Fibroblast of lung (primary cell): ENCODE data around the gene ITCH. TPM values are rescaled to one million over a fixed set of nuclear protein-coding genes. Genes with fewer than 3 reads are reported as not detected.
"Not testable (repeated sequence)": the region's sequence is repeated elsewhere in the genome, so short reads cannot be mapped to it uniquely, and the experiment has no call there.

Experiments
- DNase-seq, 2 donors: peaks; one replicate each; pipeline versions ENCODE4 v3.0.0 to v3.0.0-alpha.2; 2010; ENCODE audit warnings: low read depth in 2 of 2
- H2AFZ ChIP-seq: 2 replicates; pipeline ENCODE4 v1.5.1; 2012; ENCODE audit warnings: low read length, control low read depth, inconsistent platforms
- H3K27ac ChIP-seq: 2 replicates; pipeline ENCODE4 v1.5.1; 2011; ENCODE audit warnings: low read length, control low read depth; ENCODE audit not compliant: insufficient read depth
- H3K27me3 ChIP-seq: 2 replicates; pipeline ENCODE4 v1.5.1; 2011; ENCODE audit warnings: mild to moderate bottlenecking, low read length; ENCODE audit not compliant: control insufficient read depth, insufficient read depth
- H3K36me3 ChIP-seq: 2 replicates; pipeline ENCODE4 v1.5.1; 2011; ENCODE audit warnings: low read length; ENCODE audit not compliant: control insufficient read depth, insufficient read depth
- H3K4me1 ChIP-seq: 2 replicates; pipeline ENCODE4 v1.5.1; 2011; ENCODE audit warnings: low read length; ENCODE audit not compliant: control insufficient read depth, insufficient read depth; ENCODE audit errors: extremely low read depth
- H3K4me2 ChIP-seq: 2 replicates; pipeline ENCODE4 v1.5.1; 2011; ENCODE audit warnings: low read length, control low read depth; ENCODE audit not compliant: insufficient read depth; ENCODE audit errors: extremely low read depth
- H3K4me3 ChIP-seq, 4 experiments: fragments of 200-600 bp in 1 of 4; sonication (generic) in 1 of 4; replicated peaks in 1 of 4; 2 replicates each; pipeline ENCODE4 v1.5.1; 2011 to 2016; ENCODE audit warnings: low read length in 4 of 4, low read depth in 3 of 4, mild to moderate bottlenecking in 3 of 4, control low read depth in 2 of 4, inconsistent platforms in 1 of 4, mixed read lengths in 1 of 4; ENCODE audit not compliant: insufficient read depth in 1 of 4; ENCODE audit errors: control extremely low read depth in 1 of 4
- H3K79me2 ChIP-seq: 2 replicates; pipeline ENCODE4 v1.5.1; 2012; ENCODE audit warnings: mild to moderate bottlenecking, low read length, inconsistent platforms; ENCODE audit not compliant: control insufficient read depth, insufficient read depth
- H3K9ac ChIP-seq: 2 replicates; pipeline ENCODE4 v1.5.1; 2011; ENCODE audit warnings: mild to moderate bottlenecking, low read length, control low read depth; ENCODE audit not compliant: insufficient read depth
- H3K9me3 ChIP-seq: 2 replicates; pipeline ENCODE4 v1.5.1; 2012; ENCODE audit warnings: low read depth, low read length; ENCODE audit not compliant: control insufficient read depth, insufficient read depth
- H4K20me1 ChIP-seq: 2 replicates; pipeline ENCODE4 v1.5.1; 2011; ENCODE audit warnings: low read length; ENCODE audit not compliant: control insufficient read depth, insufficient read depth; ENCODE audit errors: extremely low read depth
- CTCF ChIP-seq, 2 donors: IDR thresholded peaks in 1 of 2; conservative IDR thresholded peaks in 1 of 2; 1 replicate in 1 of 2; 2 replicates in 1 of 2; pipeline ENCODE4 v1.5.1; 2011 to 2012; ENCODE audit warnings: low read length in 2 of 2, control low read depth in 1 of 2, inconsistent platforms in 1 of 2, low read depth in 1 of 2, mild to moderate bottlenecking in 1 of 2
- EZH2 ChIP-seq: IDR thresholded peaks from 2 replicates; pipeline ENCODE4 v1.5.1; 2012; ENCODE audit warnings: low read length, control low read depth, mild to moderate bottlenecking; ENCODE audit errors: missing control alignments
- polyA plus RNA-seq, 2 donors: library from polyadenylated mRNA; depleted of rRNA in 1 of 2; stranded (reverse) in 1 of 2; unstranded in 1 of 2; fragments of >200 nt; gene quantifications; 2 replicates each; pipeline ENCODE4 v1.2.1, GENCODE V29; 2011 to 2012; ENCODE audit warnings: missing spikeins in 1 of 2
- total RNA-seq: library from RNA; depleted of rRNA; stranded (reverse); fragments of >200 nt; gene quantifications from 2 replicates; pipeline ENCODE4 v1.2.1, GENCODE V29; 2014

Gene ITCH
- total and polyA plus RNA-seq, 2 donors (not counting 1 experiment from before 2014, with no cell fraction given) = 25.0 to 77.6 TPM

DNA sequence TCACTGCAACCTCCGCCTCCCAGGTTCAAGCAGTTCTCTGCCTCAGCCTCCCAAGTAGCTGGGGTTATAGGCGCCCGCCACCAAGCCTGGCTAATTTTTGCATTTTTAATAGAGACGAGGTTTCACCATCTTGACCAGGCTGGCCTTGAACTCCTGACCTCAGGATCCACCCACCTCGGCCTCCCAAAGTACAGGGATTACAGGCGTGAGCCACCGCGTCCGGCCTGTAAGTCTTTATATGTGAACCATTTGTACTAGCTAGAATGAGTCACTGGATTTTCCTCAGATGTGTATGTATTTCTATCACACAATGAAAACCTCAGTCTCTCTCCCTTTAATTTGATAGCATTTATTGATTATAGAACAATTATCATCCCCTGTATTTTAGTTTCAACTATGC is 34.0 kb downstream of the ITCH start:
- H2AFZ ChIP-seq = no peak overlapping the region
- H3K9ac ChIP-seq = no peak overlapping the region
- peak in 1 of 2 donors; percentile 19 for DNase-seq
- H3K9me3 ChIP-seq = no peaks in the 10 kb centered on the region
- H3K4me2 ChIP-seq = no peak overlapping the region
- peaks cover 46% of the 10 kb centered on the region for H3K79me2 ChIP-seq
- no peaks in the 10 kb centered on the region for H3K27me3 ChIP-seq
- peaks cover 3% of the 10 kb centered on the region for H3K36me3 ChIP-seq
- H3K4me3 ChIP-seq = no peak overlapping the region
- H4K20me1 ChIP-seq = no peaks in the 10 kb centered on the region
- peaks cover 2% of the 10 kb centered on the region for H3K4me1 ChIP-seq
- no peak overlapping the region for H3K27ac ChIP-seq
- no peak for TF ChIP-seq EZH2
- TF ChIP-seq CTCF (conservative IDR thresholded peaks at IDR 0.05 in 1 of 2, IDR thresholded peaks at IDR 0.05 in 1 of 2; ENCODE audit: low read depth in 1 of 2, low read length in 2 of 2) = no peak

- not testable (repeated sequence) for H2AFZ ChIP-seq, H3K9ac ChIP-seq, H3K4me2 ChIP-seq, H3K4me3 ChIP-seq, H4K20me1 ChIP-seq, H3K4me1 ChIP-seq, H3K27me3 ChIP-seq, H3K36me3 ChIP-seq, H3K27ac ChIP-seq, H3K9me3 ChIP-seq
- H3K79me2 ChIP-seq = peaks cover 54% of the 10 kb centered on the region
- peak; percentile 60 to 86 for DNase-seq
These were observed 37.7 kb downstream of the ITCH start for GRCh38 chr20:34400776-34401175.

DNA sequence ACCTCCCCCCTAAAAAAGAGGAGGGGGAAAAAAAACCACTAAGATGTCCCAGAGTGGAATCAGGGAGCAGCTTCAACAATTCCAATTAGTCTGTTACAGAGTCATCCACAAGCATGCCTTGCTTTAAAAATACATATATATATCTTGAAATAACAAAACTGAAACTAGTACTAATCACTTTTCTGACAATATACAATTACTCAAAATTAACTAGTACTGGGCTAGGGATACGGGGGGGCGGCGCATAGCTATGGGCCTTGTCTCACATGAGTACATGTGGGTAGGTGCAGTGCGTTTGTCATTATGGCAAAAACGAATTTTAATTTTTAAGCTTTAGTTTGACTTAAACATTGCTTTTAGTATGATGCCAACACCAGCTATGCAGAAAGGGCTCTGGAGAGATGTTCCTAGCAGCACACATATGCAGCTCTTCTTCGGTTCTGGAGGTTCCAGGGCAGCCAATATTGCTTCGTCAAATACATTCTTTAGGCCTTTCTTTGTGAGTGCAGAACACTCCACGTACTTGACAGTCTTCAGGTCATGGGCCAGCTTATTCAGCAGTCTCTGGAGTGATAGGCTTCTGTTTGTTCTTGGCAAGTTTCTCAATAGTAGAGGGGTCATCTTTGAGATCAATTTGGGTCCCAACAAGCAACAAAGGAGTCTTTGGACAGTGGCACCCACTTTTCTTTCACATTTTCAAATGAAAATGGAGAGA is 38.8 kb downstream of the ITCH start:
- Histone ChIP-seq H3K27ac (no peak overlapping the region), H2AFZ (no peak overlapping the region), H3K79me2 (peaks cover 54% of the 10 kb centered on the region), H4K20me1 (no peaks in the 10 kb centered on the region), H3K4me3 (no peak overlapping the region), H3K9me3 (no peaks in the 10 kb centered on the region), H3K9ac (no peak overlapping the region), H3K4me2 (no peak overlapping the region), H3K36me3 (no peaks in the 10 kb centered on the region), H3K27me3 (no peaks in the 10 kb centered on the region), H3K4me1 (peaks cover 4% of the 10 kb centered on the region)
- DNase-seq = no peak
- TF ChIP-seq CTCF (conservative IDR thresholded peaks at IDR 0.05 in 1 of 2, IDR thresholded peaks at IDR 0.05 in 1 of 2; ENCODE audit: low read depth in 1 of 2, low read length in 2 of 2) (no peak), EZH2 (no peak)
